ENCODE results near the gene HBG2. TPM values are rescaled to one million over a fixed set of nuclear protein-coding genes. Genes with fewer than 3 reads are reported as not detected.

The HBG2 gene
- total and polyA plus RNA-seq, 9 of the 15 experiments (the other 6 are each of a cell fraction or from before 2014, with no cell fraction given), result 1,626 to 58,619 (median 10,515) TPM

DNA sequence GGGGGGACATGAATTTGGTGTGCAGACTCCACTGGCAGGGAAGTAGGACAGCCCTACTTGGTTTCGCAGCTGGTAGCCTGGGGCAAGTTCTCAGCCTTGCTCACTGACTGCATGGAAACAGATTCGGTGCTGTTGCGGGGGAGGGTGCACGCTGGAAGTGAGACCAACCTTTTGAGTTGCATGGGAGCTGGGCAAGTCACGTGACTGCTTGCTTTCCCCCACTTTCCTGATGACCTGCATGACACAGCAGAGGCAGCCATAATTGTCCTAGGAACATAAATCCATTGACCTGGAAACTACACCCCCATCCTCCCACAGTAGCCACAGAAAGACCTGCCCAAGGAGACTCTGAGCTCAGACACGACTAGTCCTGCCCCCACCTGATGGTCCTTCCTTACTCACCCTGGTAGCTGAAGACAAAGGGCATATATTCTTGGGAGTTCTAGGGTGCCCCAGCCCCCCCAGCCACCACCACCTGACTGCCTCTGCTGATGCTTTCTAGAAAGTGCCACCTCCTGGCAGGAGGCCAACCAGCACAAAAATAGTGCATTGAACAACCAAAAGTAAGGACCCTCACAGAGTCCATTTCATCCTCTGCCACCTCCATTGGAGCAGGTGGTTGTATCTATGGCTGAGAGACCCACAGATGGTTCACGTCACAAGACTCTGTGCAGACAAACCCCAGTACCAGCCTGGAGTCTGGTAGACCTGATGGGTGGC is 4.1 kb upstream of the HBG2 start (continued):
- TF ChIP-seq HNRNPK (IDR thresholded peaks at IDR 0.05; ENCODE audit: low read depth, low read length, poor library complexity, severe bottlenecking) (no peak), NRF1 (conservative IDR thresholded peaks at IDR 0.05 in 1 of 2, IDR thresholded peaks at IDR 0.05 in 1 of 2) (no peak), HDAC1 (IDR thresholded peaks at IDR 0.05) (no peak), ELF4 (CRISPR knock-in tag; IDR thresholded peaks at IDR 0.05) (no peak), HOXB6 (CRISPR knock-in tag; IDR thresholded peaks at IDR 0.05; ENCODE audit: borderline replicate concordance) (no peak)
- TF ChIP-seq, protein P1, sequence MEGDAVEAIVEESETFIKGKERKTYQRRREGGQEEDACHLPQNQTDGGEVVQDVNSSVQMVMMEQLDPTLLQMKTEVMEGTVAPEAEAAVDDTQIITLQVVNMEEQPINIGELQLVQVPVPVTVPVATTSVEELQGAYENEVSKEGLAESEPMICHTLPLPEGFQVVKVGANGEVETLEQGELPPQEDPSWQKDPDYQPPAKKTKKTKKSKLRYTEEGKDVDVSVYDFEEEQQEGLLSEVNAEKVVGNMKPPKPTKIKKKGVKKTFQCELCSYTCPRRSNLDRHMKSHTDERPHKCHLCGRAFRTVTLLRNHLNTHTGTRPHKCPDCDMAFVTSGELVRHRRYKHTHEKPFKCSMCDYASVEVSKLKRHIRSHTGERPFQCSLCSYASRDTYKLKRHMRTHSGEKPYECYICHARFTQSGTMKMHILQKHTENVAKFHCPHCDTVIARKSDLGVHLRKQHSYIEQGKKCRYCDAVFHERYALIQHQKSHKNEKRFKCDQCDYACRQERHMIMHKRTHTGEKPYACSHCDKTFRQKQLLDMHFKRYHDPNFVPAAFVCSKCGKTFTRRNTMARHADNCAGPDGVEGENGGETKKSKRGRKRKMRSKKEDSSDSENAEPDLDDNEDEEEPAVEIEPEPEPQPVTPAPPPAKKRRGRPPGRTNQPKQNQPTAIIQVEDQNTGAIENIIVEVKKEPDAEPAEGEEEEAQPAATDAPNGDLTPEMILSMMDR (IDR thresholded peaks at IDR 0.05 in 2 of 3, conservative IDR thresholded peaks at IDR 0.05 in 1 of 3; ENCODE audit: insufficient read depth in 2 of 3, low read depth in 1 of 3, low read length in 3 of 3), result no peak
- TF ChIP-seq, protein P2, sequence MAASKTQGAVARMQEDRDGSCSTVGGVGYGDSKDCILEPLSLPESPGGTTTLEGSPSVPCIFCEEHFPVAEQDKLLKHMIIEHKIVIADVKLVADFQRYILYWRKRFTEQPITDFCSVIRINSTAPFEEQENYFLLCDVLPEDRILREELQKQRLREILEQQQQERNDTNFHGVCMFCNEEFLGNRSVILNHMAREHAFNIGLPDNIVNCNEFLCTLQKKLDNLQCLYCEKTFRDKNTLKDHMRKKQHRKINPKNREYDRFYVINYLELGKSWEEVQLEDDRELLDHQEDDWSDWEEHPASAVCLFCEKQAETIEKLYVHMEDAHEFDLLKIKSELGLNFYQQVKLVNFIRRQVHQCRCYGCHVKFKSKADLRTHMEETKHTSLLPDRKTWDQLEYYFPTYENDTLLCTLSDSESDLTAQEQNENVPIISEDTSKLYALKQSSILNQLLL (CRISPR knock-in tag; IDR thresholded peaks at IDR 0.05; ENCODE audit: borderline replicate concordance), result no peak
- TF ChIP-seq, protein P3, sequence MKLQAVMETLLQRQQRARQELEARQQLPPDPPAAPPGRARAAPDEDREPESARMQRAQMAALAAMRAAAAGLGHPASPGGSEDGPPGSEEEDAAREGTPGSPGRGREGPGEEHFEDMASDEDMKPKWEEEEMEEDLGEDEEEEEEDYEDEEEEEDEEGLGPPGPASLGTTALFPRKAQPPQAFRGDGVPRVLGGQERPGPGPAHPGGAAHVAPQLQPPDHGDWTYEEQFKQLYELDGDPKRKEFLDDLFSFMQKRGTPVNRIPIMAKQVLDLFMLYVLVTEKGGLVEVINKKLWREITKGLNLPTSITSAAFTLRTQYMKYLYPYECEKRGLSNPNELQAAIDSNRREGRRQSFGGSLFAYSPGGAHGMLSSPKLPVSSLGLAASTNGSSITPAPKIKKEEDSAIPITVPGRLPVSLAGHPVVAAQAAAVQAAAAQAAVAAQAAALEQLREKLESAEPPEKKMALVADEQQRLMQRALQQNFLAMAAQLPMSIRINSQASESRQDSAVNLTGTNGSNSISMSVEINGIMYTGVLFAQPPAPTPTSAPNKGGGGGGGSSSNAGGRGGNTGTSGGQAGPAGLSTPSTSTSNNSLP (IDR thresholded peaks at IDR 0.05; ENCODE audit: borderline replicate concordance, low read depth, low read length), result no peak
- TF ChIP-seq, protein P4, sequence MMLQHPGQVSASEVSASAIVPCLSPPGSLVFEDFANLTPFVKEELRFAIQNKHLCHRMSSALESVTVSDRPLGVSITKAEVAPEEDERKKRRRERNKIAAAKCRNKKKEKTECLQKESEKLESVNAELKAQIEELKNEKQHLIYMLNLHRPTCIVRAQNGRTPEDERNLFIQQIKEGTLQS (IDR thresholded peaks at IDR 0.05), result peak; percentile 39; the same call in 1 of the 2 replicates
- TF ChIP-seq, protein P4 (CRISPR knock-in tag; conservative IDR thresholded peaks at IDR 0.05), result no peak
- TF ChIP-seq, protein P5, sequence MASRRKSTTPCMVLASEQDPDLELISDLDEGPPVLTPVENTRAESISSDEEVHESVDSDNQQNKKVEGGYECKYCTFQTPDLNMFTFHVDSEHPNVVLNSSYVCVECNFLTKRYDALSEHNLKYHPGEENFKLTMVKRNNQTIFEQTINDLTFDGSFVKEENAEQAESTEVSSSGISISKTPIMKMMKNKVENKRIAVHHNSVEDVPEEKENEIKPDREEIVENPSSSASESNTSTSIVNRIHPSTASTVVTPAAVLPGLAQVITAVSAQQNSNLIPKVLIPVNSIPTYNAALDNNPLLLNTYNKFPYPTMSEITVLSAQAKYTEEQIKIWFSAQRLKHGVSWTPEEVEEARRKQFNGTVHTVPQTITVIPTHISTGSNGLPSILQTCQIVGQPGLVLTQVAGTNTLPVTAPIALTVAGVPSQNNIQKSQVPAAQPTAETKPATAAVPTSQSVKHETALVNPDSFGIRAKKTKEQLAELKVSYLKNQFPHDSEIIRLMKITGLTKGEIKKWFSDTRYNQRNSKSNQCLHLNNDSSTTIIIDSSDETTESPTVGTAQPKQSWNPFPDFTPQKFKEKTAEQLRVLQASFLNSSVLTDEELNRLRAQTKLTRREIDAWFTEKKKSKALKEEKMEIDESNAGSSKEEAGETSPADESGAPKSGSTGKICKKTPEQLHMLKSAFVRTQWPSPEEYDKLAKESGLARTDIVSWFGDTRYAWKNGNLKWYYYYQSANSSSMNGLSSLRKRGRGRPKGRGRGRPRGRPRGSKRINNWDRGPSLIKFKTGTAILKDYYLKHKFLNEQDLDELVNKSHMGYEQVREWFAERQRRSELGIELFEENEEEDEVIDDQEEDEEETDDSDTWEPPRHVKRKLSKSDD (conservative IDR thresholded peaks at IDR 0.05; ENCODE audit: low read length), result no peak
- TF ChIP-seq, protein P6, sequence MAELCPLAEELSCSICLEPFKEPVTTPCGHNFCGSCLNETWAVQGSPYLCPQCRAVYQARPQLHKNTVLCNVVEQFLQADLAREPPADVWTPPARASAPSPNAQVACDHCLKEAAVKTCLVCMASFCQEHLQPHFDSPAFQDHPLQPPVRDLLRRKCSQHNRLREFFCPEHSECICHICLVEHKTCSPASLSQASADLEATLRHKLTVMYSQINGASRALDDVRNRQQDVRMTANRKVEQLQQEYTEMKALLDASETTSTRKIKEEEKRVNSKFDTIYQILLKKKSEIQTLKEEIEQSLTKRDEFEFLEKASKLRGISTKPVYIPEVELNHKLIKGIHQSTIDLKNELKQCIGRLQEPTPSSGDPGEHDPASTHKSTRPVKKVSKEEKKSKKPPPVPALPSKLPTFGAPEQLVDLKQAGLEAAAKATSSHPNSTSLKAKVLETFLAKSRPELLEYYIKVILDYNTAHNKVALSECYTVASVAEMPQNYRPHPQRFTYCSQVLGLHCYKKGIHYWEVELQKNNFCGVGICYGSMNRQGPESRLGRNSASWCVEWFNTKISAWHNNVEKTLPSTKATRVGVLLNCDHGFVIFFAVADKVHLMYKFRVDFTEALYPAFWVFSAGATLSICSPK (IDR thresholded peaks at IDR 0.05; ENCODE audit: borderline replicate concordance), result no peak
